GM12865 (cell line): ENCODE measurements around the gene SPTLC2.
"Not testable (repeated sequence)": the region's sequence is repeated elsewhere in the genome, so short reads cannot be mapped to it uniquely, and the experiment has no call there.

Source experiments
- DNase-seq: peaks from one replicate; pipeline ENCODE4 v3.0.0; 2010; ENCODE audit warnings: low read depth
- H3K4me3 ChIP-seq: 2 replicates; pipeline ENCODE4 v1.5.1; 2011; ENCODE audit warnings: mild to moderate bottlenecking, low read depth, low read length, control low read depth
- TF ChIP-seq, protein P1 (sequence below): IDR thresholded peaks from 2 replicates; pipeline ENCODE4 v1.5.1; 2011; ENCODE audit warnings: low read length, control low read depth, low read depth, inconsistent platforms; ENCODE audit not compliant: insufficient read depth; ENCODE audit errors: missing control alignments

The SPTLC2 gene

GRCh38 chr14:77556946-77557345 is 59.5 kb downstream of the SPTLC2 start:
- H3K4me3 ChIP-seq = peak overlapping the region; percentile 24; the same call in 1 of the 2 replicates
- TF ChIP-seq, protein P1, sequence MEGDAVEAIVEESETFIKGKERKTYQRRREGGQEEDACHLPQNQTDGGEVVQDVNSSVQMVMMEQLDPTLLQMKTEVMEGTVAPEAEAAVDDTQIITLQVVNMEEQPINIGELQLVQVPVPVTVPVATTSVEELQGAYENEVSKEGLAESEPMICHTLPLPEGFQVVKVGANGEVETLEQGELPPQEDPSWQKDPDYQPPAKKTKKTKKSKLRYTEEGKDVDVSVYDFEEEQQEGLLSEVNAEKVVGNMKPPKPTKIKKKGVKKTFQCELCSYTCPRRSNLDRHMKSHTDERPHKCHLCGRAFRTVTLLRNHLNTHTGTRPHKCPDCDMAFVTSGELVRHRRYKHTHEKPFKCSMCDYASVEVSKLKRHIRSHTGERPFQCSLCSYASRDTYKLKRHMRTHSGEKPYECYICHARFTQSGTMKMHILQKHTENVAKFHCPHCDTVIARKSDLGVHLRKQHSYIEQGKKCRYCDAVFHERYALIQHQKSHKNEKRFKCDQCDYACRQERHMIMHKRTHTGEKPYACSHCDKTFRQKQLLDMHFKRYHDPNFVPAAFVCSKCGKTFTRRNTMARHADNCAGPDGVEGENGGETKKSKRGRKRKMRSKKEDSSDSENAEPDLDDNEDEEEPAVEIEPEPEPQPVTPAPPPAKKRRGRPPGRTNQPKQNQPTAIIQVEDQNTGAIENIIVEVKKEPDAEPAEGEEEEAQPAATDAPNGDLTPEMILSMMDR = no peak
- DNase-seq = peak; percentile 22

DNA sequence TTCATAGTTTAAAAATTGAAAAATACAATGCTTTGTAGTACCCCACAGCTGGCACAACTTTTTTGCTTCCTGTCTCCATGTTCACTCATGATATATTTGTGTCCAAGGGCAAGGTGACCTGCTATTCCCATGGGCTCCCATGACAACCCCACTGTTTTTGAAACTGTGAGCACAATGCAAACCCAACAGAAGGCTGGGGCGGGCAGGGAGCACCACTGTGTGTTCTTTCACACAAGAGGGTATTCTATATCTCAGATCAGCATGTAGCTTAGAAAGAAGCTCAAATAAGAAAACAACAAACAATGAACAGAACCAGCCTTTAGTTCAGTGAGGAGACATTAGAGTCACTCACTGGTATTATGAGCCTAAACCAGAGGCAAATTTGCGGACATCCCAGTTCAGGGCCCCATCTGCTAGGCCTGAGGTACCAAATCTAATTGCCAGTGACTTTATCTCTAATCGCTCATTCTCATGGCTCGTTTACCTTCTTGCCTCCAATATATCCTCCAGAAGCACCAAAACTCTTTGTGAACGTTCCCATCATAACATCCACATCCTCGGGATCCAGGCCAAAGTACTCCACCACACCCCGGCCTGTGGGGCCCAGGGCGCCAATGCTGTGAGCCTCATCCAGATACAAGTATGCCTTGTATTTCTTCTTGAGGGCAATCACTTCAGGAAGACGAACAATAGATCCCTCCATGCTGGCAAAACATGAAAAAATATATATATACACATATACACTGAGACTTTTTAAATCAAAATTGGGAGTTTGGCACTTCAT is 61.4 kb downstream of the SPTLC2 start:
- DNase-seq = peak; percentile 44
- TF ChIP-seq, protein P1 = no peak

GRCh38 chr14:77554207-77554606 is 62.2 kb downstream of the SPTLC2 start:
- DNase-seq = peak; percentile 56
- peak overlapping the region; percentile 38 for H3K4me3 ChIP-seq
- TF ChIP-seq, protein P1 = no peak

More for the DNA sequence above, 61.4 kb downstream of the SPTLC2 start:
- H3K4me3 ChIP-seq = no peak overlapping the region; the same call in 1 of the 2 replicates

DNA sequence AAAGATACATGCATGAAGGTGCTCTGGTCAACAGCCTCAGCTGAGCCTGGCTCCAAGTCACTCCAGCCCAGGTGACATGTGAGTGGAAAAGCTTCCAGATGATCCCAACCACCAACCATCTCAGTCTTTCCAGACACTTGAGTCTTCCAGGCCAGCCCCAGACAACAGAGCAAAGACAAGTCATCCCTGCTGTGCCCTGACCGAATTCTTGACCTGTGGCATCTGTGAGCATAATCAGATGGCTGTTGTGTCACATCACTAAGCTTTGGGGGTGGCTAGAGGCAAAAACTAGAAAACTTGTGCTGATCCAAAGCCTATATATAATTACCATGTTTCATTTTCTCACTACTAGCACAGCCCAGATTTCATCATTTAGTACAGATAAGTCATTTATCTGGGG is 67.0 kb downstream of the SPTLC2 start:
- TF ChIP-seq, protein P1 = no peak
- H3K4me3 ChIP-seq = no peak overlapping the region
- no peak for DNase-seq

DNA sequence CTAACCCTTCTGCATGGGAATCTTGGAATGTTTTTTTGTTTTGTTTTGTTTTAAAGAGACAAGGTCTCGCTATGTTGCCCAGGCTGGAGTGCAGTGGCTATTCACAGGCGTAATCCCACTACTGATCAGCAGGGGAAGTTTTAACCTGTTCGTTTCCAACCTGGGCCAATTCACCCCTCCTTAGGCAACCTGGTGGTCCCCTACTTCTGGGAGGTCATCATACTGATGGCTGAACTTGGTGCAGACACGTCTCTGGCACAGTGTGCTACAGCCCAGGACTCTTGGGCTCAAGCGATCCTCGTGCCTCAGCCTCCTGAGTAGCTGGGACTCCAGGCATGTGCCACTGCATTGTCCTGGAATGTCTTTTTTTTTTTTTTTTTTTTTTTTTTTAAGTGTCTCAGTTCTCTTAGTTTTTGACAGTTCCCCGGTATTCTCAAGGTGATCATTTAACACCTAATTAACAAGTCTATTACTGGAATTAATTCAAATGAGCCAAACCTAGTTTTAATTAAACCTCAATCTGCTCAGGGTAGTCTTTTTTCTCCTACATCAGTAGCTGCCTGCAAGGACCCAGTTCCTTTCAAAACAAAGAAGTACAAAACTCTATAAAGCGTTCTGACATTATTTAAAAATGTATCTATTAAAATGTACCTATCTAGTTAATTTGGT is 68.8 kb downstream of the SPTLC2 start:
- DNase-seq = no peak
- no peak overlapping the region for H3K4me3 ChIP-seq
- TF ChIP-seq, protein P1 = no peak

- DNase-seq, H3K4me3 ChIP-seq: not testable (repeated sequence)
These were observed 71.3 kb downstream of the SPTLC2 start for GRCh38 chr14:77545171-77545570.

DNA sequence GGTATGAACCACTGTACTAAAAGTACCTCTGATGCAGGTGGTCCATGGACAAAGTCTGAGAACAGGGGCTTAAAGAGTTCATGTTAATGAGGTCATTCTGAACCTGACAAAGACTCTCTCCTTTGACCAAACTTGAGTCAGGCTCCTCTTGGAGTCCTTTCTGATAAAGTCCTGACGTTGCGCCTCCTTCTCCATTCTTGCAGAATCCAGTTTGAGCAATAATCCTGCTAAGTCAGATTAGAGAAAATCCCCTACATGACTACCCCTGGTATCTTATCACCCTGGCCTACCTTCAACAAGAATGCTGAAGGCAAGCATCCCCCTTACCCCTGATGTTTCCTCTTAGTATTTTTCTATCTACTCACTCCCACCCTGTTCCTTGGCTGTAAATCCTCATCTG is 71.9 kb downstream of the SPTLC2 start:
- H3K4me3 ChIP-seq = no peak overlapping the region
- DNase-seq = no peak
- TF ChIP-seq, protein P1 = no peak
